Measurements from ENCODE around the gene EIF5. TPM values are rescaled to one million over a fixed set of nuclear protein-coding genes. Genes with fewer than 3 reads are reported as not detected.

EIF5 gene
- polyA plus RNA-seq, 3 donors = 48.7 to 156 (median 99.1) TPM

DNA sequence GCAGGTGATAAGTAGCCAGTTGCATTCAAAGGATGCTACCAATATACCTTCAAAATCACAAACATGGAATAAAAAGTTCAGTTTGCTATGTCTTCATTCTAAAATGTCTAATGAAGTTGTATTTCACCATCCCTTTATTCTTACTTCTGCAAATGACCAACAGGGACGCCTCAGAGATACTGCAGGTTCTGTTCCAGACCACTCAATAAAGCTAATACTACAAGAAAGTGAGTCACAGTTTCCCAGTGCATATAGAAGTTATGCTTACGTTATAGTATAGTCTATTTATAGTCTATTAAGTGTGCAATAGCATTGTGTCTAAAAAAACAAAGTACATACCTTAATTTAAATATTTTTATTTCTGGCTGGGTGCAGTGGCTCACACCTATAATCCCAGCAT is 29.3 kb upstream of the EIF5 start:
- no peak overlapping the region for H3K27ac ChIP-seq (ENCODE audit: low read depth, low read length)
- 35 to 52% (median 47%) methylated on average over 2 of the region's 2 CpGs for WGBS, 3 donors

- H3K27ac ChIP-seq (ENCODE audit: low read depth, low read length) = no peak overlapping the region
- WGBS, 3 donors = 82 to 90% (median 88%) methylated on average over 10 of the region's 10 CpGs
Observed at GRCh38 chr14:103308717-103309616, 25.1 kb upstream of the EIF5 start.

GRCh38 chr14:103310576-103311095 is 23.4 kb upstream of the EIF5 start:
- WGBS, 3 donors = 87 to 90% (median 89%) methylated on average over 12 of the region's 12 CpGs

GRCh38 chr14:103311171-103311997 is 22.7 kb upstream of the EIF5 start:
- no peak overlapping the region for H3K27ac ChIP-seq (ENCODE audit: low read depth, low read length)
- 85 to 91% (median 89%) methylated on average over 31 of the region's 31 CpGs for WGBS, 3 donors

More at GRCh38 chr14:103310576-103311095, 23.4 kb upstream of the EIF5 start:
- no peak overlapping the region for H3K27ac ChIP-seq (ENCODE audit: low read depth, low read length)

- whole genome bisulfite sequencing, 3 donors = 87 to 94% (median 90%) methylated on average over 13 to 14 of the region's 14 CpGs
- no peak overlapping the region for H3K27ac ChIP-seq (ENCODE audit: low read depth, low read length)
Observed at GRCh38 chr14:103312006-103312635, 21.9 kb upstream of the EIF5 start.

GRCh38 chr14:103313704-103314103 is 20.3 kb upstream of the EIF5 start:
- 71 to 82% (median 77%) methylated on average over 8 of the region's 8 CpGs for WGBS, 3 donors
- H3K27ac ChIP-seq (ENCODE audit: low read depth, low read length) = no peak overlapping the region

DNA sequence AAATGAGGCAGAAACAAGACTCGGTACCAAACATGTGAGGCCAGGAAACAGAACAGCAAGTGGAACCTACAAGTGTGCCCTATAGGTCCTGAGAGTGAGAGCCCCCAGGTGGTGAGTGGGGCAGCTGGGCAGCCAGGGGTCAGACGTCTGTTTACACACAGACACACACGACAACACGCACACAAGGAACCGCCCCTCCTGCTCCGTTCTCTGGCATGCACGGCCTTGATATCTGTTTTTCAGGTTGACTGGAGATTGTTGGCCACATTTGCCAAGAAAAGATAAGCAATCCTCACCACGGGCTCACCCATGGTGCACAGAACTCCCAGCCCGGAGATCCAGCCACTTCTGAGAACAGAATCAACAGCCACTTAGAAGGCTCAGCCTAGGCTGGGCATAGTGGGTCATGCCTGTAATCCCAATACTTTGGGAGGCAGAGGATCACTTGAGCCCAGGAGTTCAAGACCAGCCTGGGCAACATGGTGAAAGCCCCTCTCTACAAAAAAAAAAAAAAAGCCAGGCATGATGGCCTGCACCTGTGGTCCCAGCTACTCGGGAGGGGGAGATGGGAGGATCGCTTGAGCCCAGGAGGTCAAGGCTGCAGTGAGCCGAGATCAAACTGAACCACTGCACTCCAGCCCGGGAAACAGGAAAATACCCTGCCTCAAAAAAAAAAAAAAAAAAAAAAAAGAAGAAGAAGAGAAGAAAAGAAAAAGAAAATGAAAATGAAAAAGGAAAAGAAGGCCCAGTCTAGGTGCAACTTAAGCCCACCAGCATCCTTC is 19.4 kb upstream of the EIF5 start:
- no peak overlapping the region for H3K27ac ChIP-seq (ENCODE audit: low read depth, low read length)
- 36 to 66% (median 64%) methylated on average over 13 of the region's 13 CpGs for WGBS, 3 donors

GRCh38 chr14:103315351-103315911 is 18.6 kb upstream of the EIF5 start:
- no peak overlapping the region for H3K27ac ChIP-seq (ENCODE audit: low read depth, low read length)
- 54 to 84% (median 58%) methylated on average over 14 of the region's 14 CpGs for WGBS, 3 donors

DNA sequence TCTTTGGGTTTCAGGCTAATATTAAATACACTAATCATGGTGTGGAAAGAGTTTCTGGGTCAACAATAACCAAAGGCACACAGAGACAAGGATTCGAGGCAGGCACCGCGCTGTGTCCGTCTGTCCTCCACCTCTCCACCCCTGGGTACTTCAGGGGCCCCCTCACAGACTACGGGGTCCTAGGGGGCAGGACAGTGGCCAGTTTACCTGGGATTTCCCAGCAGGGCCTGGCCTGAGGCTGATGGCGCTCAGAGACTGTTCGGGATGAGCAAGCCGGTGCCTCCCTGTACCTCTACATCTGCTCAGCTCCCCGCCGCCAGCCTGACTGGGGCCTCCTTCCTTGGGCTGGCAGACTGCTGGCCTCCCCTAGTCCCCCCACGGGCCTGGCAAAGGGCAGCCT is 18.1 kb upstream of the EIF5 start:
- WGBS, 3 donors = 86 to 93% (median 91%) methylated on average over 11 of the region's 11 CpGs
- no peak overlapping the region for H3K27ac ChIP-seq (ENCODE audit: low read depth, low read length)

GRCh38 chr14:103316721-103317121 is 17.3 kb upstream of the EIF5 start:
- no peak overlapping the region for H3K27ac ChIP-seq (ENCODE audit: low read depth, low read length)
- 86 to 88% (median 87%) methylated on average over 15 to 16 of the region's 16 CpGs for WGBS, 3 donors

- WGBS, 3 donors = 30 to 73% (median 39%) methylated on average over 9 of the region's 9 CpGs
- H3K27ac ChIP-seq (ENCODE audit: low read depth, low read length) = no peak overlapping the region
Observed at GRCh38 chr14:103317251-103317650, 16.8 kb upstream of the EIF5 start.

- 81 to 89% (median 81%) methylated on average over 10 of the region's 10 CpGs for WGBS, 3 donors
- H3K27ac ChIP-seq (ENCODE audit: low read depth, low read length) = no peak overlapping the region
Observed at GRCh38 chr14:103317976-103318580, 16.0 kb upstream of the EIF5 start.

GRCh38 chr14:103318750-103319419 is 15.2 kb upstream of the EIF5 start:
- no peak overlapping the region for H3K27ac ChIP-seq (ENCODE audit: low read depth, low read length)
- 79 to 85% (median 83%) methylated on average over 6 of the region's 6 CpGs for WGBS, 3 donors

GRCh38 chr14:103319422-103319821 is 14.6 kb upstream of the EIF5 start:
- no peak overlapping the region for H3K27ac ChIP-seq (ENCODE audit: low read depth, low read length)

GRCh38 chr14:103326078-103326477 is 8.0 kb upstream of the EIF5 start:
- 72 to 89% (median 75%) methylated on average over 3 of the region's 3 CpGs for WGBS, 3 donors
- H3K27ac ChIP-seq (ENCODE audit: low read depth, low read length) = no peak overlapping the region

More at GRCh38 chr14:103319422-103319821, 14.6 kb upstream of the EIF5 start:
- 81 to 93% (median 92%) methylated on average over 7 of the region's 7 CpGs for WGBS, 3 donors

GRCh38 chr14:103328941-103329340 is 5.1 kb upstream of the EIF5 start:
- 84 to 90% (median 87%) methylated on average over 5 of the region's 5 CpGs for WGBS, 3 donors
- H3K27ac ChIP-seq (ENCODE audit: low read depth, low read length) = no peak overlapping the region
